ENCODE measurements around the gene CCDC39. TPM values are rescaled to one million over a fixed set of nuclear protein-coding genes. Genes with fewer than 3 reads are reported as not detected.

The CCDC39 gene
- total RNA-seq, 2 donors from 2014 or later, result 0.20 to 1.1 TPM

DNA sequence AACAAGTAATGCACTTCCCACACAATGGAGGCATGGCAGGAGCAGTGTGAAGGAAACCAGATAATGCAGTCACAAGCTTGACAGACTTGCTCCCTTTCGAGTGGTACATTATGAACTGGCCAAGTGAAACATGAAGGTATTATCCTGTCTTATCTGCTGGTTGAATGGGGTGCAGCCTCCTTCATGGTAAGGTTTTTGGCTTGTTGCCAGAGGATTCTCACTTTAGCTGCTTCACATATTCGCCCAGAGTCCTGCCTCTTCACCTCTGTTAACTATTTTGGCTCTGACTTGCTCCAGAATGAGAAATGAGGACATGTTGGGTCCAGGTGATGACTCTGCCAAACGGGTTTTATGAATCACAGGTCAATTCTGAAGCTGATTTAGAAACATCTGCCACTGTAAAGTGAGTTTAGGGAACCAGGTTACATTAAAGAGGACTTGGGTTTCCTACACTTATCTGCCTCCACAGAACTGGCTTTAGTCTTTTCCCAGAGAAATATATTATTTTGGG is 19.5 kb upstream of the CCDC39 start:
- no peaks in the 10 kb centered on the region for H3K4me1 Mint-ChIP-seq
- no peak for DNase-seq
- TF ChIP-seq CTCF (conservative IDR thresholded peaks at IDR 0.05), result no peak
- no peak overlapping the region for H3K27ac Mint-ChIP-seq
- peaks cover 11% of the 10 kb centered on the region for H3K9me3 Mint-ChIP-seq
- Histone ChIP-seq H3K9me3 (ENCODE audit: control insufficient read depth, low read length) (peaks cover 7% of the 10 kb centered on the region), H3K9ac (ENCODE audit: extremely low read depth, low read length, poor library complexity, severe bottlenecking) (no peak overlapping the region), H3K4me3 (ENCODE audit: low read length) (no peak overlapping the region), H3K27me3 (ENCODE audit: control insufficient read depth, insufficient read depth, low read length, poor library complexity, severe bottlenecking) (no peaks in the 10 kb centered on the region), H3K36me3 (ENCODE audit: control insufficient read depth, insufficient read depth, low read length) (no peaks in the 10 kb centered on the region), H3K4me1 (ENCODE audit: control insufficient read depth, insufficient read depth, low read length) (no peaks in the 10 kb centered on the region), H3K27ac (ENCODE audit: low read depth, low read length) (no peak overlapping the region)
- H3K4me3 Mint-ChIP-seq, result no peak overlapping the region
- WGBS, 2 experiments (ENCODE audit: insufficient coverage in 1 of 2, insufficient read length in 1 of 2), result 78 to 85% methylated on average over 2 to 3 of the region's 3 CpGs
- H3K36me3 Mint-ChIP-seq (ENCODE audit: low read depth), result no peaks in the 10 kb centered on the region
- no peaks in the 10 kb centered on the region for H3K27me3 Mint-ChIP-seq (ENCODE audit: insufficient read depth)

DNA sequence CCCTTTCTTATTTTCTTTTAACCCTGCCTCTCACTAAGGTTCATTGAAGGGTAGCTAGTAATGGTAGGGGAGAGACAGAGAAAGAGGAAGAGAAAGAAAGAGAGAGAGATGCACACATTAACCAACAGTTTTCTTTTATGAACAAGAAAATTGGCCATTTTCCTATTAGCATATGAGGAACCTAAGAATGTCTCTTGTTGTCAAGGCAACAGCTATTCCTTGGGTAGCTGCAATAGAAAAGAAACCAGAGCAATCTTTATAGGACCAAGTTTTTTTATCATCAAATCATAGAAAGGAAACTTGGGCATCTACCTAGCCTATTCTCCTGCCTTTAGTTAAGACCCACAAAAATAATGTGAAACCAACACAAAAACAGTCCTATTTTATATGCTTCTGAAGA is 15.0 kb upstream of the CCDC39 start:
- H3K9ac ChIP-seq (ENCODE audit: extremely low read depth, low read length, poor library complexity, severe bottlenecking), result no peak overlapping the region
- Mint-ChIP-seq H3K9me3 (no peaks in the 10 kb centered on the region), H3K27me3 (ENCODE audit: insufficient read depth) (no peaks in the 10 kb centered on the region), H3K4me3 (no peak overlapping the region), H3K36me3 (ENCODE audit: low read depth) (no peaks in the 10 kb centered on the region), H3K4me1 (no peaks in the 10 kb centered on the region), H3K27ac (no peak overlapping the region)
- H3K9me3 ChIP-seq (ENCODE audit: control insufficient read depth, low read length), result no peaks in the 10 kb centered on the region
- no peak for DNase-seq
- H3K27me3 ChIP-seq (ENCODE audit: control insufficient read depth, insufficient read depth, low read length, poor library complexity, severe bottlenecking), result no peaks in the 10 kb centered on the region
- H3K4me1 ChIP-seq (ENCODE audit: control insufficient read depth, insufficient read depth, low read length), result no peaks in the 10 kb centered on the region
- no peak overlapping the region for H3K27ac ChIP-seq (ENCODE audit: low read depth, low read length)
- no peaks in the 10 kb centered on the region for H3K36me3 ChIP-seq (ENCODE audit: control insufficient read depth, insufficient read depth, low read length)
- TF ChIP-seq CTCF (conservative IDR thresholded peaks at IDR 0.05), result no peak
- H3K4me3 ChIP-seq (ENCODE audit: low read length), result no peak overlapping the region

GRCh38 chr3:180693656-180694055 is 14.4 kb upstream of the CCDC39 start:
- no peak overlapping the region for H3K27ac ChIP-seq (ENCODE audit: low read depth, low read length)
- Mint-ChIP-seq H3K27ac (no peak overlapping the region), H3K9me3 (no peaks in the 10 kb centered on the region), H3K4me1 (no peaks in the 10 kb centered on the region), H3K27me3 (ENCODE audit: insufficient read depth) (no peaks in the 10 kb centered on the region), H3K4me3 (no peak overlapping the region), H3K36me3 (ENCODE audit: low read depth) (no peaks in the 10 kb centered on the region)
- no peaks in the 10 kb centered on the region for H3K27me3 ChIP-seq (ENCODE audit: control insufficient read depth, insufficient read depth, low read length, poor library complexity, severe bottlenecking)
- H3K36me3 ChIP-seq (ENCODE audit: control insufficient read depth, insufficient read depth, low read length), result no peaks in the 10 kb centered on the region
- no peak overlapping the region for H3K4me3 ChIP-seq (ENCODE audit: low read length)
- TF ChIP-seq CTCF (conservative IDR thresholded peaks at IDR 0.05), result no peak
- no peaks in the 10 kb centered on the region for H3K4me1 ChIP-seq (ENCODE audit: control insufficient read depth, insufficient read depth, low read length)
- 100% methylated on average over 1 of the region's 1 CpG for WGBS, 2 experiments (ENCODE audit: insufficient coverage in 1 of 2, insufficient read length in 1 of 2)
- no peak overlapping the region for H3K9ac ChIP-seq (ENCODE audit: extremely low read depth, low read length, poor library complexity, severe bottlenecking)
- no peaks in the 10 kb centered on the region for H3K9me3 ChIP-seq (ENCODE audit: control insufficient read depth, low read length)
- DNase-seq, result no peak
